Epithelial cell of proximal tubule (primary cell): ENCODE data around the gene RABL6. TPM values are rescaled to one million over a fixed set of nuclear protein-coding genes. Genes with fewer than 3 reads are reported as not detected.

Source experiments
- DNase-seq: peaks from one replicate; pipeline ENCODE4 v3.0.0-alpha.2; 2011; ENCODE audit warnings: low read depth
- H3K4me3 ChIP-seq: 2 replicates; pipeline ENCODE4 v1.5.1; 2011; ENCODE audit warnings: low read depth, mild to moderate bottlenecking, low read length
- total RNA-seq: library from RNA; depleted of rRNA; stranded (reverse); fragments of >200 nt; gene quantifications from 2 replicates; pipeline ENCODE4 v1.2.3, GENCODE V29; 2015
- TF ChIP-seq, protein P1 (sequence below): conservative IDR thresholded peaks from 2 replicates; pipeline ENCODE4 v1.5.1; 2012; ENCODE audit warnings: low read depth, mild to moderate bottlenecking, low read length

Gene RABL6
- total RNA-seq, 1 donor from 2014 or later = 114 TPM

DNA sequence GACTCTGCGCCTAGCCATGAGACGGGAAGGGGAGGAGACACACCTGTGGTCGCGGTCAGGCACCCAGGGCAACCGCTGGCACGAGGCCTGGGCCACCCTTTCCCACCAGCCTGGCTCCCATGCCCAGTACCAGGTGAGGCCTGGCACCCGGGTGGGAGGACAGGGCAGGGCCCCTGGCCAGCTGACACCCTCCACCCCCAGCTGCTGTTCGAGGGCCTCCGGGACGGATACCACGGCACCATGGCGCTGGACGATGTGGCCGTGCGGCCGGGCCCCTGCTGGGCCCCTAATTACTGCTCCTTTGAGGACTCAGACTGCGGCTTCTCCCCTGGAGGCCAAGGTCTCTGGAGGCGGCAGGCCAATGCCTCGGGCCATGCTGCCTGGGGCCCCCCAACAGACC lies 49.4 kb downstream of the RABL6 start:
- DNase-seq = no peak
- TF ChIP-seq, protein P1, sequence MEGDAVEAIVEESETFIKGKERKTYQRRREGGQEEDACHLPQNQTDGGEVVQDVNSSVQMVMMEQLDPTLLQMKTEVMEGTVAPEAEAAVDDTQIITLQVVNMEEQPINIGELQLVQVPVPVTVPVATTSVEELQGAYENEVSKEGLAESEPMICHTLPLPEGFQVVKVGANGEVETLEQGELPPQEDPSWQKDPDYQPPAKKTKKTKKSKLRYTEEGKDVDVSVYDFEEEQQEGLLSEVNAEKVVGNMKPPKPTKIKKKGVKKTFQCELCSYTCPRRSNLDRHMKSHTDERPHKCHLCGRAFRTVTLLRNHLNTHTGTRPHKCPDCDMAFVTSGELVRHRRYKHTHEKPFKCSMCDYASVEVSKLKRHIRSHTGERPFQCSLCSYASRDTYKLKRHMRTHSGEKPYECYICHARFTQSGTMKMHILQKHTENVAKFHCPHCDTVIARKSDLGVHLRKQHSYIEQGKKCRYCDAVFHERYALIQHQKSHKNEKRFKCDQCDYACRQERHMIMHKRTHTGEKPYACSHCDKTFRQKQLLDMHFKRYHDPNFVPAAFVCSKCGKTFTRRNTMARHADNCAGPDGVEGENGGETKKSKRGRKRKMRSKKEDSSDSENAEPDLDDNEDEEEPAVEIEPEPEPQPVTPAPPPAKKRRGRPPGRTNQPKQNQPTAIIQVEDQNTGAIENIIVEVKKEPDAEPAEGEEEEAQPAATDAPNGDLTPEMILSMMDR = no peak
- H3K4me3 ChIP-seq = no peak overlapping the region

- H3K4me3 ChIP-seq = no peak overlapping the region
- no peak for DNase-seq
- TF ChIP-seq, protein P1 = no peak
Observed at GRCh38 chr9:136857581-136858412, 50.0 kb downstream of the RABL6 start.

DNA sequence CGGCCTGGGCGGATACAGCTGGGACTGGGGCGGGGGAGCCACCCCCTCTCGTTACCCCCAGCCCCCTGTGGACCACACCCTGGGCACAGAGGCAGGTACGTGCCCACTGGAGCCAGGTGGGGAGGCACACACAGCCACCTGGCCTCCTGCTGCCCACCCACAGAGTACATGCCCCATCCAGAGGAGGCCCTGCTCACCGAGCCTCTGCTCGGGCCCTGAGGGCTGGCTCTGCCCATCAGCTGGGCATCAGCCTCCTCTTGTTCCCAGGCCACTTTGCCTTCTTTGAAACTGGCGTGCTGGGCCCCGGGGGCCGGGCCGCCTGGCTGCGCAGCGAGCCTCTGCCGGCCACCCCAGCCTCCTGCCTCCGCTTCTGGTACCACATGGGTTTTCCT lies 50.7 kb downstream of the RABL6 start:
- no peak overlapping the region for H3K4me3 ChIP-seq
- TF ChIP-seq, protein P1 = no peak
- DNase-seq = no peak

DNA sequence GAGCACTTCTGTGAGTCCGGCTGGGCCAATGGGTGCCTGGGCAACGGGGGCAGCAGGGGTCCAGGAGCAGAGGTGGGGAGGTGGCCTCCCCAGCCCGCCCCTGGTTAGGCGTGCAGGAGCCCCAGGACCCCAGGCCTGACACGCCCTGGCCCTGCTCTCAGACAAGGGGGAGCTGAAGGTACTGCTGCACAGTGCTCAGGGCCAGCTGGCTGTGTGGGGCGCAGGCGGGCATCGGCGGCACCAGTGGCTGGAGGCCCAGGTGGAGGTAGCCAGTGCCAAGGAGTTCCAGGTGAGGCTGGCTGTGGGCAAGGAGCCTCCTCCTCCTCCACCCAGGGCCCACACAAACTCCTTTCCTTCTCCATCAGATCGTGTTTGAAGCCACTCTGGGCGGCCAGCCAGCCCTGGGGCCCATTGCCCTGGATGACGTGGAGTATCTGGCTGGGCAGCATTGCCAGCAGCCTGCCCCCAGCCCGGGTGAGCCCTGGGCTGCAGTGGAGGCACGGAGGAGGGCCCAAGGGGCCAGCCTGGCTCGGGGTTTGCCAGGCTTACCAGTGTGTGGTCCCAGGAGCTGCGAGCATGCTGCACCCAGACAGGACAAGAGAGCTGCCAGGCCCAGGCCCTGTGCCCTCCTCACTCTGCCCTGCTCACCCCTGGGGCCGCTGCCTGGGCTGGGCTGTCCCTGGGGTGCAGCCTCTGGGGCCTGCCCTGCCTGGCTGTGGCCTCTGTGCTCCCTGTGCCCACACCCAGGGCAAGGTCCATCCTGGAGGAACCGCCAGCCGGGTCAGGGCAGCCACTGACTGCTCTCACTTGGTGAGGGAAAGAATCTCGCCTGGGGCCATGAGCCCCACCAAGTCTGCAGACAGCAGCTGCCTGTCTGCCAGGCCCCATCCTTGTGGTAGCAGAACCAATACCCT lies 51.4 kb downstream of the RABL6 start:
- no peak overlapping the region for H3K4me3 ChIP-seq
- TF ChIP-seq, protein P1 = no peak
- DNase-seq = no peak

- no peak for DNase-seq
- H3K4me3 ChIP-seq = no peak overlapping the region
- TF ChIP-seq, protein P1 = no peak
Observed at GRCh38 chr9:136860529-136860928, 52.8 kb downstream of the RABL6 start.

GRCh38 chr9:136860933-136861873 lies 53.5 kb downstream of the RABL6 start:
- H3K4me3 ChIP-seq = no peak overlapping the region
- TF ChIP-seq, protein P1 = no peak
- DNase-seq = no peak
